Neural cell (in vitro differentiated cells): ENCODE measurements around the gene CCDC88C. TPM values are rescaled to one million over a fixed set of nuclear protein-coding genes. Genes with fewer than 3 reads are reported as not detected.

Experiments
- H2AFZ ChIP-seq: fragments of 200-600, 300-800 bp; sonication (generic), shearing (Covaris generic); 2 replicates; pipeline ENCODE4 v1.6.0; 2014; ENCODE audit warnings: low read depth, mild to moderate bottlenecking, antibody characterized with exemption, low read length, moderate library complexity
- H3F3A ChIP-seq: fragments of 200-600 bp; shearing (Covaris generic); 2 replicates; pipeline ENCODE4 v1.6.1; 2016; ENCODE audit warnings: mild to moderate bottlenecking, moderate library complexity, mixed read lengths, antibody characterized with exemption, low read length; ENCODE audit not compliant: insufficient read depth, poor library complexity, severe bottlenecking
- H3K27ac ChIP-seq: fragments of 200-600, 300-800 bp; sonication (generic), shearing (Covaris generic); 2 replicates; pipeline ENCODE4 v1.5.1; 2014; ENCODE audit warnings: mild to moderate bottlenecking, low read length, moderate library complexity
- H3K27me3 ChIP-seq: fragments of 300-800, 200-600 bp; sonication (generic), shearing (Covaris generic); 2 replicates; pipeline ENCODE4 v1.6.0; 2014; ENCODE audit warnings: mild to moderate bottlenecking, low read depth, low read length, moderate library complexity; ENCODE audit not compliant: insufficient read depth
- H3K36me3 ChIP-seq: fragments of 300-800, 200-600 bp; sonication (generic), shearing (Covaris generic); 2 replicates; pipeline ENCODE4 v1.5.1; 2014; ENCODE audit warnings: mild to moderate bottlenecking, antibody characterized with exemption, low read length, moderate library complexity; ENCODE audit not compliant: insufficient read depth
- H3K4me2 ChIP-seq: fragments of 300-800, 200-600 bp; sonication (generic), shearing (Covaris generic); 2 replicates; pipeline ENCODE4 v1.6.0; 2014; ENCODE audit warnings: mild to moderate bottlenecking, low read length
- H3K4me3 ChIP-seq: fragments of 300-800, 200-600 bp; sonication (generic), shearing (Covaris generic); 2 replicates; pipeline ENCODE4 v1.5.1; 2014; ENCODE audit warnings: mild to moderate bottlenecking, low read length, moderate library complexity
- H3K79me2 ChIP-seq: fragments of 200-600 bp; shearing (Covaris generic); replicated peaks from 2 replicates; pipeline ENCODE4 v1.6.0; 2014; ENCODE audit warnings: mild to moderate bottlenecking, low read length, moderate library complexity; ENCODE audit not compliant: insufficient read depth
- H3K9ac ChIP-seq: fragments of 300-800, 200-600 bp; sonication (generic), shearing (Covaris generic); 2 replicates; pipeline ENCODE4 v1.6.1; 2016; ENCODE audit warnings: mild to moderate bottlenecking, low read length, mixed read lengths
- H3K9me2 ChIP-seq: fragments of 200-600 bp; shearing (Covaris generic); 2 replicates; pipeline ENCODE4 v1.6.1; 2016; ENCODE audit warnings: mild to moderate bottlenecking, low read length, mixed read lengths; ENCODE audit not compliant: insufficient read depth
- H3K9me3 ChIP-seq: fragments of 200-600, 300-800 bp; sonication (generic), shearing (Covaris generic); 2 replicates; pipeline ENCODE4 v1.6.1; 2016; ENCODE audit warnings: mild to moderate bottlenecking, mixed run types, low read length, moderate library complexity, mixed read lengths
- H4K20me1 ChIP-seq: fragments of 200-600 bp; shearing (Covaris generic); 2 replicates; pipeline ENCODE4 v1.6.1; 2016; ENCODE audit warnings: mild to moderate bottlenecking, mixed run types; ENCODE audit not compliant: insufficient read depth
- EP300 ChIP-seq: fragments of 450-650 bp; conservative IDR thresholded peaks from 2 replicates; pipeline ENCODE4 v1.6.1; 2014; ENCODE audit warnings: antibody characterized with exemption, mild to moderate bottlenecking, moderate library complexity; ENCODE audit not compliant: poor library complexity, severe bottlenecking
- EZH2 ChIP-seq: fragments of 200-600, 300-800 bp; shearing (Covaris generic), sonication (generic); IDR thresholded peaks from 2 replicates; pipeline ENCODE4 v1.6.1; 2014; ENCODE audit warnings: antibody characterized with exemption, low read length, borderline replicate concordance, mild to moderate bottlenecking; ENCODE audit not compliant: insufficient read depth, poor library complexity, severe bottlenecking
- MXI1 ChIP-seq: fragments of 450-650 bp; conservative IDR thresholded peaks from 2 replicates; pipeline ENCODE4 v1.6.1; 2014; ENCODE audit warnings: antibody characterized with exemption, mild to moderate bottlenecking; ENCODE audit not compliant: poor library complexity, severe bottlenecking
- POLR2AphosphoS5 ChIP-seq: IDR thresholded peaks from 2 replicates; pipeline ENCODE4 v1.6.1; 2012
- RAD21 ChIP-seq: fragments of 450-650 bp; conservative IDR thresholded peaks from 2 replicates; pipeline ENCODE4 v1.6.1; 2014; ENCODE audit warnings: antibody characterized with exemption, mild to moderate bottlenecking, moderate library complexity
- SMC3 ChIP-seq: fragments of 450-650 bp; conservative IDR thresholded peaks from 2 replicates; pipeline ENCODE4 v1.6.1; 2014; ENCODE audit warnings: antibody characterized with exemption, mild to moderate bottlenecking, moderate library complexity; ENCODE audit not compliant: poor library complexity
- TAF1 ChIP-seq: IDR thresholded peaks from 2 replicates; pipeline ENCODE4 v1.6.1; 2012; ENCODE audit warnings: low read depth
- polyA plus RNA-seq: library from polyadenylated mRNA; depleted of rRNA; stranded (reverse); fragments of >200 nt; gene quantifications from 2 replicates; pipeline ENCODE4 v1.2.3, GENCODE V29; 2014
- TF ChIP-seq, protein P1 (sequence below): IDR thresholded peaks from 2 replicates; pipeline ENCODE4 v1.6.1; 2012; ENCODE audit warnings: borderline replicate concordance
- TF ChIP-seq, protein P2 (sequence below): fragments of 450-650 bp; IDR thresholded peaks from 2 replicates; pipeline ENCODE4 v1.5.1; 2014; ENCODE audit warnings: antibody characterized with exemption, mild to moderate bottlenecking, moderate library complexity; ENCODE audit not compliant: poor library complexity, severe bottlenecking

CCDC88C gene
- polyA plus RNA-seq, 1 donor from 2014 or later = 20.1 TPM

DNA sequence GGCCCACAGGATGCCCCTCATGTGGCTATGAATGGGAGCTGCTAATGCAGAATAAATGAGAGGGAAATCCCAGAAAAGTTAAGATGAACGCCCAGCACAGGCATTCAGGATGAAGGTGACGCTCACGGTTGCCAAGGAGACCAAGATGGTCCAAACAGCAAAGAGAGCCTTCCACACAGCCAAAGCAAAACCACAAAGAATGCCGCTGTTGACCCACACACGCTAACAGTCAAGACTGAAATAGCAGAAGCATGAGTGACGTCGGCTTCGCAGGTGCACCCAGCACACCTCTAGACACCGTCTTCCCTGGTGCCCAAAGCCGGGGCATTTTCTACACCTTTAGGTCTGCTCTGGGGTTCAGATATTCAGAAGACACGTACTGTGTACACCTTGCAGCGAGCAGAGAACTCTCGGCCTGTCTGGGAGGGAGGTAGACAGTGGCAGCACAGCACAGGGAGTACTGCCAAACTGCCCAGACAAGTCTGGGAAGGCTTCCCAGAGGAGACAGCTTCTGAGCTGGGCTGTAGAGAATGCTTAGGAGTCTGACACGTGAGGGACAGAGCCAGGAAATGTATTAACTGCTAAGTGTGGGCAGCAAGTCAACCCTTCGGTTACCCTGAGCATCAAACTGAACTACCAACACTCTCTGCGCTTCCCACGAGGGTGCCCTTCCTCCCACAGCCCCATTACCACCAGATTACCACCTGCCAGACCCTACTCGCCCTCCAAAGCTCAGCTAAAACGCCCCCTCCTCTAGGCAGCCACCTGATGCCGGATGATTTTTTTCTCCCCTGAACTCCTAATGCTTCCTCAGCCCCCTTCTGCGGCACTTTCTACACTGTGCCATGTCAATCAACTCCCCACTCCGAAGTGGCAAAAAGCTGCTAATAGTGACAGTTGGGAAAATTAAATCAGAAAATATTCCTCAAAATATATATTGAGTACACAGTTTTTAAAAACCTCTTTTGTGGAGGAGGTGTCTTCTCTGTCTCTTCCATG, 50.1 kb downstream of the CCDC88C start:
- H3K27ac ChIP-seq = peak overlapping the region; percentile 38
- H3K79me2 ChIP-seq = peaks cover 63% of the 10 kb centered on the region

DNA sequence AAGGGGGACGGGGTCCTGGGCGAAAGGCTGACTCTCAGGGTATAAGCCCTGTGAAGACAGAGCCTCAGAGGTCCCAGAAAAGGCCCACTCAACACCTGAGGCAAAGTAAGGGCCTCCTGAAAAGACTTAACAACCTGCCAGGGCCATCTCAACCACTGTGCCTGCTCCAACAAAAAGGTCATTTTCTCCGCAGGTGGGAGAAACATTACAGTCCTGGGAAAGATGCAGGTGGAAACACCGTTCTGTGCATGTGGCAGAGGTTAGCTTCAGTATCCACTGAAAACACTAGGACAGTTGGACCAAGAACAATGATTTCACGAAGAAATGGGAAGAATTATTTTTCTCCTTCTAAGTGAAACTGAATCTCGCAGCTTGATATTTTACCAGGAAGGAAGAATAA, 50.9 kb downstream of the CCDC88C start:
- Histone ChIP-seq H3K4me3 (peak overlapping the region; percentile 31), H2AFZ (no peak overlapping the region), H3K9me2 (no peaks in the 10 kb centered on the region), H3K27ac (peak overlapping the region; percentile 38), H3K9me3 (no peaks in the 10 kb centered on the region), H3K4me2 (no peak overlapping the region), H3K79me2 (peaks cover 59% of the 10 kb centered on the region), H3F3A (no peaks in the 10 kb centered on the region), H3K36me3 (no peaks in the 10 kb centered on the region), H3K27me3 (no peaks in the 10 kb centered on the region), H4K20me1 (no peaks in the 10 kb centered on the region), H3K9ac (no peak overlapping the region)
- TF ChIP-seq, protein P1, sequence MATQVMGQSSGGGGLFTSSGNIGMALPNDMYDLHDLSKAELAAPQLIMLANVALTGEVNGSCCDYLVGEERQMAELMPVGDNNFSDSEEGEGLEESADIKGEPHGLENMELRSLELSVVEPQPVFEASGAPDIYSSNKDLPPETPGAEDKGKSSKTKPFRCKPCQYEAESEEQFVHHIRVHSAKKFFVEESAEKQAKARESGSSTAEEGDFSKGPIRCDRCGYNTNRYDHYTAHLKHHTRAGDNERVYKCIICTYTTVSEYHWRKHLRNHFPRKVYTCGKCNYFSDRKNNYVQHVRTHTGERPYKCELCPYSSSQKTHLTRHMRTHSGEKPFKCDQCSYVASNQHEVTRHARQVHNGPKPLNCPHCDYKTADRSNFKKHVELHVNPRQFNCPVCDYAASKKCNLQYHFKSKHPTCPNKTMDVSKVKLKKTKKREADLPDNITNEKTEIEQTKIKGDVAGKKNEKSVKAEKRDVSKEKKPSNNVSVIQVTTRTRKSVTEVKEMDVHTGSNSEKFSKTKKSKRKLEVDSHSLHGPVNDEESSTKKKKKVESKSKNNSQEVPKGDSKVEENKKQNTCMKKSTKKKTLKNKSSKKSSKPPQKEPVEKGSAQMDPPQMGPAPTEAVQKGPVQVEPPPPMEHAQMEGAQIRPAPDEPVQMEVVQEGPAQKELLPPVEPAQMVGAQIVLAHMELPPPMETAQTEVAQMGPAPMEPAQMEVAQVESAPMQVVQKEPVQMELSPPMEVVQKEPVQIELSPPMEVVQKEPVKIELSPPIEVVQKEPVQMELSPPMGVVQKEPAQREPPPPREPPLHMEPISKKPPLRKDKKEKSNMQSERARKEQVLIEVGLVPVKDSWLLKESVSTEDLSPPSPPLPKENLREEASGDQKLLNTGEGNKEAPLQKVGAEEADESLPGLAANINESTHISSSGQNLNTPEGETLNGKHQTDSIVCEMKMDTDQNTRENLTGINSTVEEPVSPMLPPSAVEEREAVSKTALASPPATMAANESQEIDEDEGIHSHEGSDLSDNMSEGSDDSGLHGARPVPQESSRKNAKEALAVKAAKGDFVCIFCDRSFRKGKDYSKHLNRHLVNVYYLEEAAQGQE = no peak
- TF ChIP-seq POLR2AphosphoS5 = no peak
- no peak for TF ChIP-seq EZH2
- no peak for TF ChIP-seq EP300
- no peak for TF ChIP-seq MXI1
- no peak for TF ChIP-seq RAD21
- TF ChIP-seq TAF1 = no peak
- TF ChIP-seq SMC3 = no peak
- TF ChIP-seq, protein P2, sequence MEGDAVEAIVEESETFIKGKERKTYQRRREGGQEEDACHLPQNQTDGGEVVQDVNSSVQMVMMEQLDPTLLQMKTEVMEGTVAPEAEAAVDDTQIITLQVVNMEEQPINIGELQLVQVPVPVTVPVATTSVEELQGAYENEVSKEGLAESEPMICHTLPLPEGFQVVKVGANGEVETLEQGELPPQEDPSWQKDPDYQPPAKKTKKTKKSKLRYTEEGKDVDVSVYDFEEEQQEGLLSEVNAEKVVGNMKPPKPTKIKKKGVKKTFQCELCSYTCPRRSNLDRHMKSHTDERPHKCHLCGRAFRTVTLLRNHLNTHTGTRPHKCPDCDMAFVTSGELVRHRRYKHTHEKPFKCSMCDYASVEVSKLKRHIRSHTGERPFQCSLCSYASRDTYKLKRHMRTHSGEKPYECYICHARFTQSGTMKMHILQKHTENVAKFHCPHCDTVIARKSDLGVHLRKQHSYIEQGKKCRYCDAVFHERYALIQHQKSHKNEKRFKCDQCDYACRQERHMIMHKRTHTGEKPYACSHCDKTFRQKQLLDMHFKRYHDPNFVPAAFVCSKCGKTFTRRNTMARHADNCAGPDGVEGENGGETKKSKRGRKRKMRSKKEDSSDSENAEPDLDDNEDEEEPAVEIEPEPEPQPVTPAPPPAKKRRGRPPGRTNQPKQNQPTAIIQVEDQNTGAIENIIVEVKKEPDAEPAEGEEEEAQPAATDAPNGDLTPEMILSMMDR = no peak

More for the DNA sequence above, 50.1 kb downstream of the CCDC88C start:
- Histone ChIP-seq H4K20me1 (no peaks in the 10 kb centered on the region), H3K9me3 (no peaks in the 10 kb centered on the region), H3F3A (no peaks in the 10 kb centered on the region), H3K36me3 (no peaks in the 10 kb centered on the region), H3K4me3 (peak overlapping the region; percentile 31), H3K9ac (peak overlapping the region; percentile 16), H2AFZ (no peak overlapping the region), H3K9me2 (no peaks in the 10 kb centered on the region), H3K27me3 (no peaks in the 10 kb centered on the region), H3K4me2 (no peak overlapping the region)
- TF ChIP-seq, protein P1 = no peak
- TF ChIP-seq TAF1 (no peak), MXI1 (no peak), POLR2AphosphoS5 (no peak)
- TF ChIP-seq, protein P2 = no peak
